Mesenchymal stem cell (in vitro differentiated cells and primary cell): Measurements from ENCODE around the gene LYPD6B.
A peak's percentile ranks its signal among the peaks of the same experiment; 100 is the strongest.

Experiments
- DNase-seq: peaks from one replicate; pipeline ENCODE4 v3.0.0-alpha.2; 2013
- H2AFZ ChIP-seq: one replicate; pipeline ENCODE4 v1.6.1; 2013; ENCODE audit warnings: low read depth, mild to moderate bottlenecking, control low read depth, inconsistent platforms, low read length, moderate library complexity
- H2AK5ac ChIP-seq: 2 replicates; pipeline ENCODE4 v1.6.1; 2013; ENCODE audit warnings: low read length, moderate library complexity, mild to moderate bottlenecking, inconsistent platforms; ENCODE audit not compliant: severe bottlenecking
- H2BK120ac ChIP-seq: one replicate; pipeline ENCODE4 v1.6.1; 2013; ENCODE audit warnings: low read depth, mild to moderate bottlenecking, inconsistent platforms, low read length, moderate library complexity
- H2BK12ac ChIP-seq, 2 experiments: one replicate each; pipeline ENCODE4 v1.6.1; 2013; ENCODE audit warnings: inconsistent platforms in 2 of 2, low read length in 2 of 2, mild to moderate bottlenecking in 2 of 2, moderate library complexity in 2 of 2, control low read depth in 1 of 2
- H2BK15ac ChIP-seq: one replicate; pipeline ENCODE4 v1.6.1; 2013; ENCODE audit warnings: mild to moderate bottlenecking, low read depth, inconsistent platforms; ENCODE audit not compliant: poor library complexity, severe bottlenecking
- H2BK5ac ChIP-seq: 2 replicates; pipeline ENCODE4 v1.6.1; 2013; ENCODE audit warnings: low read depth, mild to moderate bottlenecking, low read length, control low read depth, inconsistent platforms; ENCODE audit not compliant: poor library complexity, severe bottlenecking
- H3K14ac ChIP-seq, 2 experiments: one replicate each; pipeline ENCODE4 v1.6.1; 2013; ENCODE audit warnings: inconsistent platforms in 2 of 2, low read length in 2 of 2, control low read depth in 1 of 2, mild to moderate bottlenecking in 1 of 2, moderate library complexity in 1 of 2
- H3K18ac ChIP-seq, 2 experiments: one replicate each; pipeline ENCODE4 v1.6.1; 2013; ENCODE audit warnings: inconsistent platforms in 2 of 2, low read length in 2 of 2, control low read depth in 1 of 2, low read depth in 1 of 2, mild to moderate bottlenecking in 1 of 2
- H3K23ac ChIP-seq, 2 experiments: one replicate each; pipeline ENCODE4 v1.6.1; 2013; ENCODE audit warnings: inconsistent platforms in 2 of 2, low read length in 2 of 2, mild to moderate bottlenecking in 2 of 2, moderate library complexity in 2 of 2, control low read depth in 1 of 2
- H3K27ac ChIP-seq: 2 replicates; pipeline ENCODE4 v1.5.1; 2013; ENCODE audit warnings: mild to moderate bottlenecking, moderate library complexity, low read length, control low read depth, inconsistent platforms; ENCODE audit not compliant: poor library complexity, severe bottlenecking
- H3K27me3 ChIP-seq, 2 experiments: 2 replicates each; pipeline versions ENCODE4 v1.6.1 to v1.7.0; 2013; ENCODE audit warnings: low read length in 2 of 2, mild to moderate bottlenecking in 2 of 2, moderate library complexity in 2 of 2, control low read depth in 1 of 2, inconsistent platforms in 1 of 2; ENCODE audit not compliant: control insufficient read depth in 1 of 2, insufficient read depth in 1 of 2
- H3K36me3 ChIP-seq, 2 experiments: 2 replicates each; pipeline versions ENCODE4 v1.6.1 to v1.7.0; 2013; ENCODE audit warnings: low read length in 2 of 2, control low read depth in 1 of 2, inconsistent platforms in 1 of 2, low read depth in 1 of 2, mild to moderate bottlenecking in 1 of 2; ENCODE audit not compliant: insufficient read depth in 2 of 2, control insufficient read depth in 1 of 2
- H3K4ac ChIP-seq, 2 experiments: one replicate each; pipeline ENCODE4 v1.6.1; 2013; ENCODE audit warnings: inconsistent platforms in 2 of 2, low read length in 2 of 2, mild to moderate bottlenecking in 2 of 2, moderate library complexity in 2 of 2, control low read depth in 1 of 2, low read depth in 1 of 2
- H3K4me1 ChIP-seq: 2 replicates; pipeline ENCODE4 v1.6.1; 2013; ENCODE audit warnings: low read depth, low read length, control low read depth; ENCODE audit not compliant: control insufficient read depth, insufficient read depth
- H3K4me2 ChIP-seq: 2 replicates; pipeline ENCODE4 v1.6.1; 2013; ENCODE audit warnings: low read length, mild to moderate bottlenecking, inconsistent platforms; ENCODE audit not compliant: poor library complexity, severe bottlenecking
- H3K4me3 ChIP-seq, 2 experiments: 2 replicates each; pipeline versions ENCODE4 v1.5.1 to v1.7.0; 2013; ENCODE audit warnings: low read length in 2 of 2, mild to moderate bottlenecking in 2 of 2, control low read depth in 1 of 2, low read depth in 1 of 2; ENCODE audit not compliant: insufficient read depth in 1 of 2
- H3K79me1 ChIP-seq: replicated peaks from 2 replicates; pipeline ENCODE4 v1.6.1; 2013; ENCODE audit warnings: mild to moderate bottlenecking, control low read depth, low read length, inconsistent platforms; ENCODE audit not compliant: poor library complexity, severe bottlenecking
- H3K9ac ChIP-seq: 2 replicates; pipeline ENCODE4 v1.7.0; 2013; ENCODE audit warnings: mild to moderate bottlenecking, low read length, moderate library complexity
- H3K9me3 ChIP-seq: 2 replicates; pipeline ENCODE4 v1.7.0; 2013; ENCODE audit warnings: mild to moderate bottlenecking, low read length; ENCODE audit not compliant: control insufficient read depth
- H4K8ac ChIP-seq: one replicate; pipeline ENCODE4 v1.6.1; 2013; ENCODE audit warnings: inconsistent platforms, mild to moderate bottlenecking, low read length, moderate library complexity
- H4K91ac ChIP-seq: one replicate; pipeline ENCODE4 v1.6.1; 2013; ENCODE audit warnings: mild to moderate bottlenecking, low read length, inconsistent platforms
- WGBS: methylation state at CpG from one replicate; pipeline ENCODE4 v1.1.7; 2013; ENCODE audit warnings: mixed read lengths; 5-methylcytosine and 5-hydroxymethylcytosine counted together

Gene LYPD6B

GRCh38 chr2:149080971-149081370, 42.5 kb downstream of the LYPD6B start:
- H3K9me3 ChIP-seq = no peaks in the 10 kb centered on the region
- H3K4ac ChIP-seq = no peak overlapping the region
- H3K18ac ChIP-seq = no peak overlapping the region
- no peaks in the 10 kb centered on the region for H3K36me3 ChIP-seq
- H3K79me1 ChIP-seq = no peaks in the 10 kb centered on the region
- no peak overlapping the region for H3K9ac ChIP-seq
- no peak overlapping the region for H4K8ac ChIP-seq
- peak; percentile 43 for DNase-seq
- no peak overlapping the region for H2BK12ac ChIP-seq
- no peak overlapping the region for H3K23ac ChIP-seq
- no peak overlapping the region for H2BK15ac ChIP-seq
- H3K27ac ChIP-seq = no peak overlapping the region
- WGBS = 35% methylated on average over 1 of the region's 1 CpG
- no peak overlapping the region for H2AFZ ChIP-seq
- H3K4me3 ChIP-seq = no peak overlapping the region
- no peak overlapping the region for H4K91ac ChIP-seq
- H2AK5ac ChIP-seq = no peak overlapping the region
- H2BK120ac ChIP-seq = no peak overlapping the region
- H3K4me2 ChIP-seq = no peak overlapping the region
- H3K4me1 ChIP-seq = peaks cover 10% of the 10 kb centered on the region
- H3K27me3 ChIP-seq = peaks cover 0 to 41% of the 10 kb centered on the region in 2 experiments
- no peak overlapping the region for H3K14ac ChIP-seq
- H2BK5ac ChIP-seq = no peak overlapping the region

GRCh38 chr2:149082079-149082478, 43.6 kb downstream of the LYPD6B start:
- Histone ChIP-seq H2BK120ac (no peak overlapping the region), H3K79me1 (no peaks in the 10 kb centered on the region), H2AK5ac (no peak overlapping the region), H4K8ac (no peak overlapping the region), H3K23ac (no peak overlapping the region), H4K91ac (no peak overlapping the region), H3K36me3 (no peaks in the 10 kb centered on the region), H2BK15ac (no peak overlapping the region), H3K4ac (no peak overlapping the region), H3K4me3 (no peak overlapping the region), H3K4me1 (peaks cover 7% of the 10 kb centered on the region), H3K18ac (no peak overlapping the region), H3K27ac (no peak overlapping the region), H2BK12ac (no peak overlapping the region), H3K14ac (no peak overlapping the region), H3K27me3 (peaks cover 0 to 48% of the 10 kb centered on the region in 2 experiments), H2BK5ac (no peak overlapping the region), H3K9me3 (no peaks in the 10 kb centered on the region), H2AFZ (no peak overlapping the region), H3K9ac (no peak overlapping the region), H3K4me2 (no peak overlapping the region)
- 24% methylated on average over 2 of the region's 3 CpGs for WGBS
- no peak for DNase-seq

GRCh38 chr2:149082735-149083134, 44.2 kb downstream of the LYPD6B start:
- 78% methylated on average over 4 of the region's 4 CpGs for WGBS
- Histone ChIP-seq H3K27ac (no peak overlapping the region), H2BK120ac (no peak overlapping the region), H3K27me3 (peaks cover 0 to 47% of the 10 kb centered on the region in 2 experiments), H2BK5ac (no peak overlapping the region), H3K36me3 (no peaks in the 10 kb centered on the region), H3K4me2 (no peak overlapping the region), H4K8ac (peak overlapping the region; percentile 30), H2AK5ac (no peak overlapping the region), H3K9me3 (no peaks in the 10 kb centered on the region), H3K4me3 (no peak overlapping the region), H4K91ac (peak overlapping the region; percentile 72), H2BK12ac (no peak overlapping the region), H3K18ac (peak overlapping the region; percentile 15 to 49), H3K79me1 (no peaks in the 10 kb centered on the region), H2AFZ (no peak overlapping the region), H3K4ac (no peak overlapping the region), H3K23ac (no peak overlapping the region), H3K4me1 (peaks cover 6% of the 10 kb centered on the region), H3K14ac (no peak overlapping the region), H3K9ac (no peak overlapping the region), H2BK15ac (no peak overlapping the region)
- no peak for DNase-seq

- Histone ChIP-seq H2AK5ac (no peak overlapping the region), H3K79me1 (no peaks in the 10 kb centered on the region), H3K9me3 (no peaks in the 10 kb centered on the region), H2AFZ (no peak overlapping the region), H3K14ac (no peak overlapping the region), H3K4me3 (no peak overlapping the region), H3K4ac (no peak overlapping the region), H4K8ac (peak overlapping the region; percentile 57), H3K4me2 (no peak overlapping the region), H3K18ac (no peak overlapping the region), H3K4me1 (peaks cover 3% of the 10 kb centered on the region), H3K23ac (no peak overlapping the region), H3K27ac (no peak overlapping the region), H2BK120ac (no peak overlapping the region), H4K91ac (peak overlapping the region; percentile 67), H3K36me3 (no peaks in the 10 kb centered on the region), H2BK12ac (no peak overlapping the region), H3K9ac (no peak overlapping the region), H2BK5ac (no peak overlapping the region), H3K27me3 (peaks cover 0 to 57% of the 10 kb centered on the region in 2 experiments), H2BK15ac (no peak overlapping the region)
- WGBS = 95% methylated on average over 7 of the region's 7 CpGs
- DNase-seq = no peak
Measured at GRCh38 chr2:149084924-149085795, 46.7 kb downstream of the LYPD6B start.
